Breast epithelium (tissue), 3 donors: Measurements from ENCODE around the gene TMEM260.

Source experiments
- CTCF ChIP-seq, 3 donors: fragments of 450-650 bp; IDR thresholded peaks; one replicate each; pipeline ENCODE4 v1.5.1; 2016 to 2017; ENCODE audit warnings: antibody characterized with exemption in 3 of 3, mild to moderate bottlenecking in 3 of 3, moderate library complexity in 3 of 3
- POLR2A ChIP-seq: fragments of 450-650 bp; IDR thresholded peaks from one replicate; pipeline ENCODE4 v1.6.1; 2016; ENCODE audit warnings: antibody characterized with exemption, mild to moderate bottlenecking, moderate library complexity
- POLR2AphosphoS5 ChIP-seq, 3 donors: sonication (generic); formaldehyde crosslinking; IDR thresholded peaks; one replicate each; pipeline ENCODE4 v1.6.1; 2017; ENCODE audit warnings: antibody characterized with exemption in 3 of 3

- no peak for TF ChIP-seq CTCF (IDR thresholded peaks at IDR 0.05)
- TF ChIP-seq POLR2A: no peak
- no peak for TF ChIP-seq POLR2AphosphoS5 (IDR thresholded peaks at IDR 0.05)
These were observed 99.2 kb downstream of the TMEM260 start for GRCh38 chr14:56678838-56679237.
